ENCODE measurements around the gene ZNF770. TPM values are rescaled to one million over a fixed set of nuclear protein-coding genes. Genes with fewer than 3 reads are reported as not detected.

ZNF770 gene
- total and polyA plus RNA-seq, 9 of the 15 experiments (the other 6 are each of a cell fraction or from before 2014, with no cell fraction given), result 3.4 to 50.8 (median 40.3) TPM

DNA sequence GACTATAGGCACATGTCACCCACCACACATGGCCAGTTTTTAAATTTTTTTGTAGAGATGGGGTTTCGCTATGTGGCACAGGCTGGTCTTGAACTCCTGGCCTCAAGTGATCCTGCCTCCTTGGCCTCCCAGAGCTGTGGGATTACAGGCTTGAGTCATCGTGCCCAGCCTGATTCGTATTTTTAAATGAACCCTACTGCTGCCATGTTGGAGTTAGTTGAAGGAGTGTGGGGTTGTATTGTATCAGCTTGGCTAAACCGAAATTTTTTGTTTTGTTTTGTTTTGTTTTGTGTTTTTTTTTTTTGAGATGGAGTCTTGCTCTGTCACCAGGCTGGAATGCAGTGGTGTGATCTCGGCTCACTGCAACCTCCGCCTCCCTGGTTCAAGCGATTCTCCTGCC lies 11.8 kb upstream of the ZNF770 start:
- H3K36me3 ChIP-seq (ENCODE audit: control insufficient read depth, insufficient read depth, low read length), result no peaks in the 10 kb centered on the region
- in situ Hi-C loops (cut with MboI), result no loop called here
- FAIRE-seq (no peak), DNase-seq (ENCODE audit: extremely low read depth in 1 of 4, low spot score in 3 of 4) (no peak), ATAC-seq (no peak)
- H3K27me3 ChIP-seq (ENCODE audit: control insufficient read depth in 2 of 2, insufficient read depth in 2 of 2, low read length in 2 of 2), result no peaks in the 10 kb centered on the region
- intact Hi-C loops (cut with micrococcal nuclease), result no loop called here
- peaks cover 0 to 8% of the 10 kb centered on the region in 2 experiments; a peak in 3 of 5 replicates for H3K4me1 ChIP-seq (replicated peaks in 1 of 2; ENCODE audit: control insufficient read depth in 2 of 2, insufficient read depth in 2 of 2, low read length in 2 of 2)
- CTCF ChIA-PET (ENCODE audit: low intra/inter-chr PET ratio), result no interaction called here
- H2AFZ ChIP-seq (ENCODE audit: low read depth, low read length), result no peak overlapping the region
- H3K79me2 ChIP-seq (ENCODE audit: control insufficient read depth, insufficient read depth, low read length), result no peaks in the 10 kb centered on the region
- H3K27ac ChIP-seq (ENCODE audit: extremely low read depth, low read depth, low read length), result no peak overlapping the region
- 73% methylated on average over 4 of the region's 7 CpGs for WGBS (ENCODE audit: insufficient coverage, low coverage, missing lambda C conversion rate)
- POLR2A ChIA-PET, result interaction anchor here (0.8 kb wide), 1 partner anchor 10 kb away, joined by 4 read pairs; no protein-coding TSS in a partner anchor
- H3K9me3 ChIP-seq (replicated peaks; ENCODE audit: control insufficient read depth, insufficient read depth, low read depth, low read length), result no peaks in the 10 kb centered on the region
- H4K20me1 ChIP-seq (replicated peaks; ENCODE audit: control insufficient read depth, insufficient read depth, low read length), result no peaks in the 10 kb centered on the region
- no peaks in the 10 kb centered on the region for H3K9me1 ChIP-seq (ENCODE audit: control insufficient read depth, insufficient read depth, low read length)
- no peak overlapping the region for H3K4me2 ChIP-seq (ENCODE audit: insufficient read depth, low read length)
- no peak overlapping the region for H3K4me3 ChIP-seq
- no TSS peak for BruUV-seq (replicated peaks)
- H3K9ac ChIP-seq (ENCODE audit: insufficient read depth in 1 of 2, low read depth in 2 of 2, low read length in 2 of 2), result no peak overlapping the region
- TF ChIP-seq RUNX1 (IDR thresholded peaks at IDR 0.05; ENCODE audit: low read depth), result no peak
- TF ChIP-seq TEAD1 (CRISPR knock-in tag; IDR thresholded peaks at IDR 0.05), result no peak
- TF ChIP-seq ZNF316 (IDR thresholded peaks at IDR 0.05), result no peak
- TF ChIP-seq, protein P1, sequence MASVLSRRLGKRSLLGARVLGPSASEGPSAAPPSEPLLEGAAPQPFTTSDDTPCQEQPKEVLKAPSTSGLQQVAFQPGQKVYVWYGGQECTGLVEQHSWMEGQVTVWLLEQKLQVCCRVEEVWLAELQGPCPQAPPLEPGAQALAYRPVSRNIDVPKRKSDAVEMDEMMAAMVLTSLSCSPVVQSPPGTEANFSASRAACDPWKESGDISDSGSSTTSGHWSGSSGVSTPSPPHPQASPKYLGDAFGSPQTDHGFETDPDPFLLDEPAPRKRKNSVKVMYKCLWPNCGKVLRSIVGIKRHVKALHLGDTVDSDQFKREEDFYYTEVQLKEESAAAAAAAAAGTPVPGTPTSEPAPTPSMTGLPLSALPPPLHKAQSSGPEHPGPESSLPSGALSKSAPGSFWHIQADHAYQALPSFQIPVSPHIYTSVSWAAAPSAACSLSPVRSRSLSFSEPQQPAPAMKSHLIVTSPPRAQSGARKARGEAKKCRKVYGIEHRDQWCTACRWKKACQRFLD (CRISPR knock-in tag; IDR thresholded peaks at IDR 0.05), result no peak
- no peak for TF ChIP-seq MIER1 (IDR thresholded peaks at IDR 0.05; ENCODE audit: low read depth)
- TF ChIP-seq, protein P2, sequence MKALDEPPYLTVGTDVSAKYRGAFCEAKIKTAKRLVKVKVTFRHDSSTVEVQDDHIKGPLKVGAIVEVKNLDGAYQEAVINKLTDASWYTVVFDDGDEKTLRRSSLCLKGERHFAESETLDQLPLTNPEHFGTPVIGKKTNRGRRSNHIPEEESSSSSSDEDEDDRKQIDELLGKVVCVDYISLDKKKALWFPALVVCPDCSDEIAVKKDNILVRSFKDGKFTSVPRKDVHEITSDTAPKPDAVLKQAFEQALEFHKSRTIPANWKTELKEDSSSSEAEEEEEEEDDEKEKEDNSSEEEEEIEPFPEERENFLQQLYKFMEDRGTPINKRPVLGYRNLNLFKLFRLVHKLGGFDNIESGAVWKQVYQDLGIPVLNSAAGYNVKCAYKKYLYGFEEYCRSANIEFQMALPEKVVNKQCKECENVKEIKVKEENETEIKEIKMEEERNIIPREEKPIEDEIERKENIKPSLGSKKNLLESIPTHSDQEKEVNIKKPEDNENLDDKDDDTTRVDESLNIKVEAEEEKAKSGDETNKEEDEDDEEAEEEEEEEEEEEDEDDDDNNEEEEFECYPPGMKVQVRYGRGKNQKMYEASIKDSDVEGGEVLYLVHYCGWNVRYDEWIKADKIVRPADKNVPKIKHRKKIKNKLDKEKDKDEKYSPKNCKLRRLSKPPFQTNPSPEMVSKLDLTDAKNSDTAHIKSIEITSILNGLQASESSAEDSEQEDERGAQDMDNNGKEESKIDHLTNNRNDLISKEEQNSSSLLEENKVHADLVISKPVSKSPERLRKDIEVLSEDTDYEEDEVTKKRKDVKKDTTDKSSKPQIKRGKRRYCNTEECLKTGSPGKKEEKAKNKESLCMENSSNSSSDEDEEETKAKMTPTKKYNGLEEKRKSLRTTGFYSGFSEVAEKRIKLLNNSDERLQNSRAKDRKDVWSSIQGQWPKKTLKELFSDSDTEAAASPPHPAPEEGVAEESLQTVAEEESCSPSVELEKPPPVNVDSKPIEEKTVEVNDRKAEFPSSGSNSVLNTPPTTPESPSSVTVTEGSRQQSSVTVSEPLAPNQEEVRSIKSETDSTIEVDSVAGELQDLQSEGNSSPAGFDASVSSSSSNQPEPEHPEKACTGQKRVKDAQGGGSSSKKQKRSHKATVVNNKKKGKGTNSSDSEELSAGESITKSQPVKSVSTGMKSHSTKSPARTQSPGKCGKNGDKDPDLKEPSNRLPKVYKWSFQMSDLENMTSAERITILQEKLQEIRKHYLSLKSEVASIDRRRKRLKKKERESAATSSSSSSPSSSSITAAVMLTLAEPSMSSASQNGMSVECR (CRISPR knock-in tag; IDR thresholded peaks at IDR 0.05), result no peak
- TF ChIP-seq MTF1 (CRISPR knock-in tag; IDR thresholded peaks at IDR 0.05; ENCODE audit: borderline replicate concordance), result no peak
- no peak for TF ChIP-seq ZFP1 (CRISPR knock-in tag; IDR thresholded peaks at IDR 0.05)

Data from K562 (cell line).